HCT116 (cell line): ENCODE measurements around the gene HHATL. TPM values are rescaled to one million over a fixed set of nuclear protein-coding genes. Genes with fewer than 3 reads are reported as not detected.

Experiments
- ATAC-seq: fragments of 200-7000 bp; cut with Tn5 transposase; 2 replicates; pipeline ENCODE4 v1.9.1; 2020; ENCODE audit warnings: mild to moderate bottlenecking, moderate library complexity
- BruUV-seq: library from RNA; stranded (reverse); fragments of 400-500 nt; replicated peaks from 2 replicates; lab custom pipeline; 2021; lab: Mats Ljungman, UMichigan
- CTCF ChIA-PET: fragments of 300-600 bp; sonication (Branson Sonifier 250); formaldehyde crosslinking; loops from one replicate; lab custom pipeline; 2021; ENCODE audit warnings: antibody characterized with exemption; lab: Charles Lee
- POLR2A ChIA-PET: fragments of 300-600, 350-600 bp; sonication (Branson Sonifier 250); formaldehyde crosslinking; loops from one replicate; lab custom pipeline; 2021; ENCODE audit warnings: antibody characterized with exemption; lab: Charles Lee
- RAD21 ChIA-PET, 2 experiments: fragments of 300-600 bp; sonication (Branson Sonifier 250); formaldehyde crosslinking; loops; one replicate each; lab custom pipeline; 2023; ENCODE audit warnings: low total read pairs in 2 of 2; ENCODE audit not compliant: uncharacterized antibody in 2 of 2, unreplicated experiment in 2 of 2, low non-redundant PET in 1 of 2; lab: Charles Lee
- DNase-seq: peaks from one replicate; pipeline ENCODE4 v3.0.0-alpha.2; 2010; ENCODE audit warnings: low read depth, low spot score
- H2AFZ ChIP-seq: fragments of 200-600 bp; shearing (Covaris generic), sonication (generic); 2 replicates; pipeline ENCODE4 v1.6.1; 2017; ENCODE audit warnings: low read depth, mixed run types, mixed read lengths, antibody characterized with exemption, low read length; ENCODE audit not compliant: poor library complexity, severe bottlenecking
- H3K27ac ChIP-seq: 2 replicates; pipeline ENCODE4 v1.5.1; 2012; ENCODE audit warnings: low read depth, low read length
- H3K27me3 ChIP-seq: fragments of 200-600 bp; sonication (generic); 2 replicates; pipeline ENCODE4 v1.6.1; 2016; ENCODE audit warnings: mixed run types, low read length, mixed read lengths; ENCODE audit not compliant: insufficient read depth
- H3K36me3 ChIP-seq, 2 experiments: fragments of 200-500 bp in 1 of 2; fragments of 200-600 bp in 1 of 2; sonication (Bioruptor generic) in 1 of 2; sonication (generic) in 1 of 2; 2 replicates each; pipeline versions ENCODE4 v1.5.1 to v1.6.1; 2014 to 2016; ENCODE audit warnings: low read length in 2 of 2, inconsistent platforms in 1 of 2, mixed read lengths in 1 of 2, mixed run types in 1 of 2; ENCODE audit not compliant: insufficient read depth in 2 of 2, control insufficient read depth in 1 of 2
- H3K4me1 ChIP-seq, 2 experiments: fragments of 200-600 bp in 1 of 2; sonication (generic) in 1 of 2; 2 replicates each; pipeline versions ENCODE4 v1.5.1 to v1.6.1; 2012 to 2017; ENCODE audit warnings: low read length in 2 of 2, inconsistent platforms in 1 of 2, mild to moderate bottlenecking in 1 of 2, mixed read lengths in 1 of 2, mixed run types in 1 of 2, moderate library complexity in 1 of 2; ENCODE audit not compliant: insufficient read depth in 2 of 2, control insufficient read depth in 1 of 2
- H3K4me2 ChIP-seq: fragments of 200-600 bp; sonication (generic); 2 replicates; pipeline ENCODE4 v1.6.1; 2017; ENCODE audit warnings: mixed run types, low read length, mixed read lengths
- H3K4me3 ChIP-seq, 2 experiments: fragments of 200-600 bp in 1 of 2; sonication (generic) in 1 of 2; replicated peaks in 1 of 2; 2 replicates each; pipeline ENCODE4 v1.5.1; 2011 to 2016; ENCODE audit warnings: low read length in 2 of 2, control low read depth in 1 of 2, low read depth in 1 of 2, mild to moderate bottlenecking in 1 of 2, mixed read lengths in 1 of 2, mixed run types in 1 of 2
- H3K79me2 ChIP-seq: fragments of 200-600 bp; sonication (generic); 2 replicates; pipeline ENCODE4 v1.6.1; 2017; ENCODE audit warnings: mild to moderate bottlenecking, mixed run types, low read length, moderate library complexity, mixed read lengths; ENCODE audit not compliant: insufficient read depth
- H3K9ac ChIP-seq: fragments of 200-600 bp; sonication (generic); 2 replicates; pipeline ENCODE4 v1.6.1; 2016; ENCODE audit warnings: low read length, mixed read lengths
- H3K9me2 ChIP-seq: fragments of 200-600 bp; sonication (generic), shearing (Covaris generic); 2 replicates; pipeline ENCODE4 v1.6.1; 2017; ENCODE audit warnings: mixed run types, mild to moderate bottlenecking, moderate library complexity; ENCODE audit not compliant: insufficient read depth
- H3K9me3 ChIP-seq, 2 experiments: fragments of 200-500 bp in 1 of 2; fragments of 200-600 bp in 1 of 2; sonication (Bioruptor generic) in 1 of 2; sonication (generic) in 1 of 2; 2 replicates each; pipeline ENCODE4 v1.6.1; 2014 to 2017; ENCODE audit warnings: low read length in 2 of 2, mixed read lengths in 2 of 2, inconsistent platforms in 1 of 2, low read depth in 1 of 2, mild to moderate bottlenecking in 1 of 2, mixed run types in 1 of 2, moderate library complexity in 1 of 2; ENCODE audit not compliant: control insufficient read depth in 1 of 2, insufficient read depth in 1 of 2
- H4K20me1 ChIP-seq: fragments of 200-600 bp; sonication (generic), shearing (Covaris generic); 2 replicates; pipeline ENCODE4 v1.6.1; 2017; ENCODE audit warnings: mixed run types, mild to moderate bottlenecking, moderate library complexity; ENCODE audit not compliant: insufficient read depth
- CBX3 ChIP-seq: IDR thresholded peaks from 2 replicates; pipeline ENCODE4 v1.6.1; 2012; ENCODE audit warnings: low read depth
- CEBPB ChIP-seq: IDR thresholded peaks from 2 replicates; pipeline ENCODE4 v1.6.1; 2012; ENCODE audit warnings: low read depth
- EGR1 ChIP-seq: IDR thresholded peaks from 2 replicates; pipeline ENCODE4 v1.6.1; 2012; ENCODE audit warnings: low read depth
- ELF1 ChIP-seq: IDR thresholded peaks from 2 replicates; pipeline ENCODE4 v1.6.1; 2012; ENCODE audit warnings: low read depth, borderline replicate concordance
- EZH2 ChIP-seq: fragments of 200-600 bp; sonication (generic); IDR thresholded peaks from 2 replicates; pipeline ENCODE4 v1.6.1; 2017; ENCODE audit warnings: antibody characterized with exemption, mixed run types
- FOSL1 ChIP-seq: IDR thresholded peaks from 2 replicates; pipeline ENCODE4 v1.6.1; 2012; ENCODE audit warnings: low read depth
- JUND ChIP-seq: IDR thresholded peaks from 2 replicates; pipeline ENCODE4 v1.6.1; 2012
- POLR2A ChIP-seq: IDR thresholded peaks from 2 replicates; pipeline ENCODE4 v1.7.0; 2011; ENCODE audit warnings: borderline replicate concordance; ENCODE audit not compliant: insufficient read depth, insufficient read length; ENCODE audit errors: extremely low read depth
- POLR2AphosphoS5 ChIP-seq: IDR thresholded peaks from 2 replicates; pipeline ENCODE4 v1.6.1; 2011; ENCODE audit warnings: mild to moderate bottlenecking, low read depth, low read length, moderate library complexity
- RAD21 ChIP-seq: IDR thresholded peaks from 2 replicates; pipeline ENCODE4 v1.6.1; 2012; ENCODE audit warnings: low read depth, mild to moderate bottlenecking
- REST ChIP-seq: IDR thresholded peaks from 2 replicates; pipeline ENCODE4 v1.6.1; 2012; ENCODE audit warnings: low read depth
- SP1 ChIP-seq: IDR thresholded peaks from 2 replicates; pipeline ENCODE4 v1.6.1; 2012; ENCODE audit warnings: low read depth
- SRF ChIP-seq: IDR thresholded peaks from 2 replicates; pipeline ENCODE4 v1.6.1; 2012; ENCODE audit warnings: low read depth
- TCF7L2 ChIP-seq: IDR thresholded peaks from 2 replicates; pipeline ENCODE4 v1.7.0; 2011; ENCODE audit warnings: borderline replicate concordance, inconsistent platforms; ENCODE audit not compliant: insufficient read depth, insufficient read length; ENCODE audit errors: extremely low read depth
- YY1 ChIP-seq: IDR thresholded peaks from 2 replicates; pipeline ENCODE4 v1.6.1; 2011; ENCODE audit warnings: low read length, low read depth, moderate library complexity, mild to moderate bottlenecking; ENCODE audit not compliant: insufficient replicate concordance; ENCODE audit errors: extremely low read depth
- ZBTB33 ChIP-seq: IDR thresholded peaks from 2 replicates; pipeline ENCODE4 v1.6.1; 2011; ENCODE audit warnings: mild to moderate bottlenecking, low read length, moderate library complexity; ENCODE audit not compliant: insufficient replicate concordance; ENCODE audit errors: extremely low read depth
- ZNF274 ChIP-seq: fragments of 200-500 bp; sonication (Bioruptor generic); IDR thresholded peaks from 2 replicates; pipeline ENCODE4 v1.6.1; 2014; ENCODE audit warnings: mild to moderate bottlenecking, low read depth, low read length, inconsistent platforms
- intact Hi-C: fragments of 100-400 bp; cut with micrococcal nuclease; formaldehyde crosslinking; loops from 2 replicates; pipeline ENCODE4 v1.10.0; 2022
- total RNA-seq: library from RNA; stranded (reverse); gene quantifications from one replicate; pipeline ENCODE4 v1.2.1, GENCODE V29; 2021; ENCODE audit not compliant: unreplicated experiment
- TF ChIP-seq, protein P1 (sequence below), 3 experiments: fragments of 200-600 bp in 1 of 3; sonication (generic) in 1 of 3; IDR thresholded peaks in 2 of 3; conservative IDR thresholded peaks in 1 of 3; 2 replicates each; pipeline ENCODE4 v1.5.1; 2012 to 2017; ENCODE audit warnings: low read depth in 2 of 3, low read length in 2 of 3, antibody characterized with exemption in 1 of 3, borderline replicate concordance in 1 of 3, control low read depth in 1 of 3, mild to moderate bottlenecking in 1 of 3, mixed read lengths in 1 of 3, mixed run types in 1 of 3, moderate library complexity in 1 of 3; ENCODE audit not compliant: insufficient read depth in 1 of 3
- TF ChIP-seq, protein P2 (sequence below): IDR thresholded peaks from 2 replicates; pipeline ENCODE4 v1.6.1; 2012

The HHATL gene
- total RNA-seq, 1 experiment from 2014 or later: 0.52 TPM

GRCh38 chr3:42688487-42689420, 13.8 kb downstream of the HHATL start:
- Histone ChIP-seq H3K79me2 (no peaks in the 10 kb centered on the region), H3K9me3 (no peaks in the 10 kb centered on the region), H3K9me2 (no peaks in the 10 kb centered on the region), H3K4me2 (no peak overlapping the region), H2AFZ (no peak overlapping the region), H3K36me3 (no peaks in the 10 kb centered on the region), H3K4me3 (no peak overlapping the region), H3K27ac (no peak overlapping the region), H4K20me1 (no peaks in the 10 kb centered on the region), H3K9ac (no peak overlapping the region), H3K4me1 (peaks cover 3 to 12% of the 10 kb centered on the region in 2 experiments; a peak in 3 of 4 replicates), H3K27me3 (peaks cover 3% of the 10 kb centered on the region; the same call in 1 of the 2 replicates)
- ATAC-seq: no peak
- BruUV-seq: no TSS peak
- RAD21 ChIA-PET: no interaction called here
- no peak for DNase-seq
- POLR2A ChIA-PET: no interaction called here
- CTCF ChIA-PET: no interaction called here
- TF ChIP-seq POLR2AphosphoS5 (no peak), ZNF274 (no peak), REST (no peak), JUND (no peak), TCF7L2 (no peak), ZBTB33 (no peak), RAD21 (no peak), EZH2 (no peak), EGR1 (no peak), FOSL1 (no peak), CEBPB (no peak), YY1 (no peak), SRF (no peak), CBX3 (no peak), ELF1 (no peak), SP1 (no peak), POLR2A (no peak)
- TF ChIP-seq, protein P1, sequence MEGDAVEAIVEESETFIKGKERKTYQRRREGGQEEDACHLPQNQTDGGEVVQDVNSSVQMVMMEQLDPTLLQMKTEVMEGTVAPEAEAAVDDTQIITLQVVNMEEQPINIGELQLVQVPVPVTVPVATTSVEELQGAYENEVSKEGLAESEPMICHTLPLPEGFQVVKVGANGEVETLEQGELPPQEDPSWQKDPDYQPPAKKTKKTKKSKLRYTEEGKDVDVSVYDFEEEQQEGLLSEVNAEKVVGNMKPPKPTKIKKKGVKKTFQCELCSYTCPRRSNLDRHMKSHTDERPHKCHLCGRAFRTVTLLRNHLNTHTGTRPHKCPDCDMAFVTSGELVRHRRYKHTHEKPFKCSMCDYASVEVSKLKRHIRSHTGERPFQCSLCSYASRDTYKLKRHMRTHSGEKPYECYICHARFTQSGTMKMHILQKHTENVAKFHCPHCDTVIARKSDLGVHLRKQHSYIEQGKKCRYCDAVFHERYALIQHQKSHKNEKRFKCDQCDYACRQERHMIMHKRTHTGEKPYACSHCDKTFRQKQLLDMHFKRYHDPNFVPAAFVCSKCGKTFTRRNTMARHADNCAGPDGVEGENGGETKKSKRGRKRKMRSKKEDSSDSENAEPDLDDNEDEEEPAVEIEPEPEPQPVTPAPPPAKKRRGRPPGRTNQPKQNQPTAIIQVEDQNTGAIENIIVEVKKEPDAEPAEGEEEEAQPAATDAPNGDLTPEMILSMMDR (IDR thresholded peaks at IDR 0.05 in 2 of 3, conservative IDR thresholded peaks at IDR 0.05 in 1 of 3; ENCODE audit: borderline replicate concordance in 1 of 3, insufficient read depth in 1 of 3, low read depth in 2 of 3, low read length in 2 of 3): no peak
- TF ChIP-seq, protein P2, sequence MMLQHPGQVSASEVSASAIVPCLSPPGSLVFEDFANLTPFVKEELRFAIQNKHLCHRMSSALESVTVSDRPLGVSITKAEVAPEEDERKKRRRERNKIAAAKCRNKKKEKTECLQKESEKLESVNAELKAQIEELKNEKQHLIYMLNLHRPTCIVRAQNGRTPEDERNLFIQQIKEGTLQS: no peak
- intact Hi-C loops: no loop called here
